Stromal cell of bone marrow (primary cell): Measurements from ENCODE around the gene MYL9.

ENCODE experiments used
- DNase-seq: peaks from one replicate; pipeline ENCODE4 v3.0.0-alpha.2; 2012; ENCODE audit warnings: low read depth

MYL9 gene

GRCh38 chr20:36526521-36527011 is 14.8 kb upstream of the MYL9 start:
- DNase-seq = no peak

GRCh38 chr20:36527331-36528125 is 13.8 kb upstream of the MYL9 start:
- DNase-seq = no peak

GRCh38 chr20:36528176-36528874 is 13.0 kb upstream of the MYL9 start:
- no peak for DNase-seq

- DNase-seq = no peak
These were observed 12.4 kb upstream of the MYL9 start for GRCh38 chr20:36528875-36529417.

GRCh38 chr20:36532388-36532787 is 8.9 kb upstream of the MYL9 start:
- no peak for DNase-seq

GRCh38 chr20:36532822-36533221 is 8.5 kb upstream of the MYL9 start:
- DNase-seq = no peak

- DNase-seq = peak; percentile 69
These were observed 3.1 kb upstream of the MYL9 start for GRCh38 chr20:36538026-36538722.

- DNase-seq = no peak
These were observed 638 bp upstream of the MYL9 start for GRCh38 chr20:36540551-36541211.

GRCh38 chr20:36541768-36542488 is 609 bp downstream of the MYL9 start:
- DNase-seq = peak; percentile 47

GRCh38 chr20:36542516-36543183 is 1.3 kb downstream of the MYL9 start:
- no peak for DNase-seq

- DNase-seq = peak; percentile 95
These were observed 2.1 kb downstream of the MYL9 start for GRCh38 chr20:36543184-36544133.

- peak; percentile 73 for DNase-seq
These were observed 3.1 kb downstream of the MYL9 start for GRCh38 chr20:36544134-36545018.

- DNase-seq = no peak
These were observed 4.9 kb downstream of the MYL9 start for GRCh38 chr20:36546111-36546736.

- DNase-seq = no peak
These were observed 6.1 kb downstream of the MYL9 start for GRCh38 chr20:36547186-36548005.

GRCh38 chr20:36548006-36548315 is 6.6 kb downstream of the MYL9 start:
- no peak for DNase-seq

- no peak for DNase-seq
These were observed 7.6 kb downstream of the MYL9 start for GRCh38 chr20:36548704-36549627.
